ENCODE measurements around the gene NUTM2G. TPM values are rescaled to one million over a fixed set of nuclear protein-coding genes. Genes with fewer than 3 reads are reported as not detected.

The NUTM2G gene
- total RNA-seq, 4 donors from 2014 or later: not detected

Other genes starting within 250 kb of the NUTM2G start
- gene ZNF510, start 150.8 kb upstream of the NUTM2G start, total RNA-seq: 10 to 100 TPM; 12.9 to 21.8 (median 16.1) TPM
- gene ZNF782, start 74.3 kb upstream of the NUTM2G start, total RNA-seq: 10 to 100 TPM in 3 of 4 donors, 1 to 10 TPM in 1; 9.4 to 15.1 (median 13.7) TPM
- gene CTSV, start 110.3 kb downstream of the NUTM2G start, total RNA-seq: under 1 TPM in 3 of 4 donors, not detected in 1; 0.19 to 0.93 (median 0.57) TPM

All from gastroesophageal sphincter (tissue), 4 donors.